ENCODE results near the gene NPLOC4. TPM values are rescaled to one million over a fixed set of nuclear protein-coding genes. Genes with fewer than 3 reads are reported as not detected.
A peak's percentile ranks its signal among the peaks of the same experiment; 100 is the strongest.
"Not testable (repeated sequence)": the region's sequence is repeated elsewhere in the genome, so short reads cannot be mapped to it uniquely, and the experiment has no call there.

The NPLOC4 gene
- total RNA-seq, 3 donors from 2014 or later, result 56.0 to 69.0 (median 57.8) TPM

DNA sequence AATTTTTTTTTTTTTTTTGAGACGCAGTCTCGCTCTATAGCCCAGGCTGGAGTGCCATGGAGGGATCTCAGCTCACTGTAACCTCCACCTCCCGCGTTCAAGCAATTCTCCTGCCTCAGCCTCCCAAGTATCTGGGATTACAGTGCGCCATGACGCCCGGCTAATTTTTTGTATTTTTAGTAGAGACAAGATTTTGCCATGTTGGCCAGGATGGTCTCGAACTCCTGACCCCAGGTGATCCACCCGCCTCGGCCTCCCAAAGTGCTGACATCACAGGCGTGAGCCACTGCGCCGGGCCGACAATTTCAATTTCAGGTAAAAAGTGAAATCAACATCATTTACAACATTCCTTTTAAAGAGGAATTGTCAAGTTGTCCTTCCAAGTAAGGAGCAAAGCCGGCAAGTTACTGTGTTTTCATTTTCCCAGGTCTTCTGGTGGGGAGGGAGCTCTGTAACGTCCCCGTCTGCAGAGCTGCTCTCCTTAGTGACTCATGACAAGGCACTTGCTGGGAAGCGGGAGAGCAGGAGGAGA is 873 bp downstream of the NPLOC4 start:
- intact Hi-C loops (cut with DNase I; ENCODE audit: low total_unique reads), result no loop called here
- Histone ChIP-seq H3K27me3 (no peaks in the 10 kb centered on the region), H3K36me3 (no peaks in the 10 kb centered on the region), H3K9me3 (no peaks in the 10 kb centered on the region), H3K27ac (peak overlapping the region; percentile 91 to 96), H3K4me3 (peak overlapping the region; percentile 92 to 95 (median 94)), H3K4me1 (peaks cover 0 to 12% of the 10 kb centered on the region in 2 donors)
- no peak for DNase-seq (ENCODE audit: low spot score in 2 of 2)
- no peak for TF ChIP-seq POLR2A (IDR thresholded peaks at IDR 0.05)
- no peak for TF ChIP-seq POLR2AphosphoS5 (IDR thresholded peaks at IDR 0.05)
- TF ChIP-seq, protein P1, sequence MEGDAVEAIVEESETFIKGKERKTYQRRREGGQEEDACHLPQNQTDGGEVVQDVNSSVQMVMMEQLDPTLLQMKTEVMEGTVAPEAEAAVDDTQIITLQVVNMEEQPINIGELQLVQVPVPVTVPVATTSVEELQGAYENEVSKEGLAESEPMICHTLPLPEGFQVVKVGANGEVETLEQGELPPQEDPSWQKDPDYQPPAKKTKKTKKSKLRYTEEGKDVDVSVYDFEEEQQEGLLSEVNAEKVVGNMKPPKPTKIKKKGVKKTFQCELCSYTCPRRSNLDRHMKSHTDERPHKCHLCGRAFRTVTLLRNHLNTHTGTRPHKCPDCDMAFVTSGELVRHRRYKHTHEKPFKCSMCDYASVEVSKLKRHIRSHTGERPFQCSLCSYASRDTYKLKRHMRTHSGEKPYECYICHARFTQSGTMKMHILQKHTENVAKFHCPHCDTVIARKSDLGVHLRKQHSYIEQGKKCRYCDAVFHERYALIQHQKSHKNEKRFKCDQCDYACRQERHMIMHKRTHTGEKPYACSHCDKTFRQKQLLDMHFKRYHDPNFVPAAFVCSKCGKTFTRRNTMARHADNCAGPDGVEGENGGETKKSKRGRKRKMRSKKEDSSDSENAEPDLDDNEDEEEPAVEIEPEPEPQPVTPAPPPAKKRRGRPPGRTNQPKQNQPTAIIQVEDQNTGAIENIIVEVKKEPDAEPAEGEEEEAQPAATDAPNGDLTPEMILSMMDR (IDR thresholded peaks at IDR 0.05), result no peak

DNA sequence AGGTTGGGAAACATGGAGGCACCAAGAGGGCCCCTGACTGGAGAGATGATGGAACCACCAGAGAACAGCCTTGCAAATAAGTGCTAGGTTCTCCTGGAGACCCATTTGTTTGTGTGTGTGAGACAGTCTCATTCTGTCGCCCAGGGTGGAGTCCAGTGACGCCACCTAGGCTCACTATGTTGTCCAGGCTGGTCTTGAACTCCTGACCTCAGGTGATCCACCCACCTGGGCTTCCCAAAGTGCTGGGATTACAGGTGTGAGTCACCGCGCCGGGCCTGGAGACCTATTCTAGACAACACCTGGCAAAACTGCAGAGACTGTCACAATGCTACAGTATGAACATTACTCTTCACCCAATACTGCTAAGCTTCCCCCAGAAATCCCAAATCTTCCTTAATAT is 1.5 kb downstream of the NPLOC4 start:
- Histone ChIP-seq H3K27me3 (no peaks in the 10 kb centered on the region), H3K9me3 (no peaks in the 10 kb centered on the region), H3K4me1 (peaks cover 0 to 12% of the 10 kb centered on the region in 2 donors), H3K27ac (no peak overlapping the region), H3K4me3 (peak overlapping the region; percentile 92 to 95 (median 94)), H3K36me3 (no peaks in the 10 kb centered on the region)
- intact Hi-C loops (cut with DNase I; ENCODE audit: low total_unique reads), result no loop called here
- TF ChIP-seq, protein P1 (IDR thresholded peaks at IDR 0.05), result no peak
- TF ChIP-seq POLR2A (IDR thresholded peaks at IDR 0.05) (no peak), POLR2AphosphoS5 (IDR thresholded peaks at IDR 0.05) (no peak)
- DNase-seq (ENCODE audit: low spot score in 2 of 2), result no peak

DNA sequence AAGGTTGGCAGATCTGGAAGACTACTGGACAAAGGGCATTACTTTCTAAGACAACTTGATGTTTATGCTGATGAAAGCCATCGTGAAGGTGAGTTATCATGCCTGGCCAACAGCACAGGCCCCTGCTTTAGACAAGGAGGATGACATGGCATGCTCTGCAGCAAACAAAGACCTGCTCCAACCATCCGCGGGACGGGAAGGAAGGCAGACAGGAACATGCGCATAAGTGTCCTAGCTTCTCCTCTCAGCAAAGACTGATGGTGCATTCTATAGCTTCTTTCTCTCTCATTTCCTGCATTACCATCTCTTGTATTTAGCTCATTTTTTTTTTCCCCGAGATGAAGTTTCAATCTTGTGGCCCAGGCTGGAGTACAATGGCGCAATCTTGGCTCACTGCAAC is 5.4 kb downstream of the NPLOC4 start:
- H3K27me3 ChIP-seq, result no peaks in the 10 kb centered on the region
- H3K27ac ChIP-seq, result no peak overlapping the region
- no peak for TF ChIP-seq POLR2AphosphoS5 (IDR thresholded peaks at IDR 0.05)
- TF ChIP-seq, protein P1 (IDR thresholded peaks at IDR 0.05), result no peak
- TF ChIP-seq POLR2A (IDR thresholded peaks at IDR 0.05), result no peak
- H3K9me3 ChIP-seq, result no peaks in the 10 kb centered on the region
- intact Hi-C loops (cut with DNase I; ENCODE audit: low total_unique reads), result no loop called here
- H3K4me1 ChIP-seq, result peaks cover 0 to 12% of the 10 kb centered on the region in 2 donors
- DNase-seq (ENCODE audit: low spot score in 2 of 2), result no peak
- no peak overlapping the region for H3K4me3 ChIP-seq
- no peaks in the 10 kb centered on the region for H3K36me3 ChIP-seq

DNA sequence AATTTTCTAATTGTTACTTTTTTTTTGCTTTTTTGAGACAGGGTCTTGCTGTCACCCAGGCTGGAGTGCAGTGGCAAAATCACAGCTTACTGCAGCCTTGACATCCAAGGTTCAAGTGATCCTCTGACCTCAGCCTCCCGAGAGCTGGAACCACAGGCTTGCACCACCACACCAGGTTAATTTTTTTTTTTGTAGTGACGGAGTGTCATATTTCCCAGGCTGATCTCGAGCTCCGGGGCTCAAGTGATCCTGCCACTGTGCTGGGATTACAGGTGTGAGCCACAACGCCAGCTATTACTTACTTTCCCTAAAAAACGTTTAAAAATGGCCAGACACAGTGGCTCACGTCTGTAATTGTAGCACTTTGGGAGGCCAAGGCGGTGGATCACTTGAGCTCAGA is 6.6 kb downstream of the NPLOC4 start:
- Histone ChIP-seq H3K4me1 (peaks cover 0 to 5% of the 10 kb centered on the region in 2 donors), H3K4me3 (no peak overlapping the region), H3K36me3 (peaks cover 4% of the 10 kb centered on the region), H3K27ac (no peak overlapping the region), H3K9me3 (no peaks in the 10 kb centered on the region), H3K27me3 (no peaks in the 10 kb centered on the region)
- DNase-seq (ENCODE audit: low spot score in 2 of 2), result no peak
- intact Hi-C loops (cut with DNase I; ENCODE audit: low total_unique reads), result no loop called here
- TF ChIP-seq, protein P1 (IDR thresholded peaks at IDR 0.05), result no peak
- TF ChIP-seq POLR2A (IDR thresholded peaks at IDR 0.05) (no peak), POLR2AphosphoS5 (IDR thresholded peaks at IDR 0.05) (no peak)

DNA sequence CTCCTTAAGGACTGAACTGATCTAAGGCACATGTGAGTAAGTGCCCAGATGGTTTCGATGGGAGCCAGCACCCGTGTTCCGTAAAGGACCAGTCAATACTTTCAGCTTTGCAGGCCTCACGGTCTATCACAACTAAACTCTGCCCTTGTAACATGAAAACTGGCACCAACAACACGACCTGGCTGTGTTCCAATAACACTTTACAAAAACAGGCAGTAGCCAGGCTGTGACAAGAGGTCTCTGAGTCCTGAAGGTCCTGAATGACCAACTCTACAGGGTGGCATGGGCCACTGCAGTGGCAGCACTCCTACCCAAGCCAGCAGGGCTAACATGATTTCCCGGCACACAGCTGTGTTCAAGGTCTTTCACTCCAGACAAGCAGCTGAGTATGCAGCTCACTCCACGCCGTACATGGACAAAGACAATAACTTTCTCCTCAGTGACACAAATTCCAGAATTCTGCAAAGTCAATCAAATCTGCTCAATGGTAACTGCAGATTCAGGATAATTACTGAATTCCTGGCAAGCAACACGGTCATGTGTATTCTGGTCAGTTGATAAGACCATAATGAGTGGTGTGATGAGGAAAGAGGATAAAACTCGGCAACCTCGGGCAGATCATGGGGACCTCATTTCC is 15.3 kb downstream of the NPLOC4 start:
- intact Hi-C loops (cut with DNase I; ENCODE audit: low total_unique reads), result loop anchor here (5.0 kb wide), 1 partner anchor 1229 kb away; no protein-coding TSS in a partner anchor
- TF ChIP-seq POLR2A (IDR thresholded peaks at IDR 0.05) (no peak), POLR2AphosphoS5 (IDR thresholded peaks at IDR 0.05) (no peak)
- TF ChIP-seq, protein P1 (IDR thresholded peaks at IDR 0.05), result no peak

DNA sequence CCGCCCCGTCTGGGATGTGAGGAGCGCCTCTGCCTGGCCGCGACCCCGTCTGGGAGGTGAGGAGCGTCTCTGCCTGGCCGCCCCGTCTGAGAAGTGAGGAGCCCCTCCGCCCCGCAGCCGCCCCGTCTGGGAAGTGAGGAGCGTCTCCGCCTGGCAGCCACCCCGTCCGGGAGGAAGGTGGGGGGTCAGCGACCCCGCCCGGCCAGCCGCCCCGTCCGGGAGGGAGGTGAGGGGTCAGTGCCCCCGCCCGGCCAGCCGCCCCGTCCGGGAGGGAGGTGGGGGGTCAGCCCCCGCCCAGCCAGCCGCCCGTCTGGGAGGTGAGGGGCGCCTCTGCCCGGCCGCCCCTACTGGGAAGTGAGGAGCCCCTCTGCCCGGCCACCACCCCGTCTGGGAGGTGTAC is 18.6 kb downstream of the NPLOC4 start:
- H3K27me3 ChIP-seq; intact Hi-C loops (cut with DNase I; ENCODE audit: low total_unique reads); H3K9me3 ChIP-seq; H3K4me3 ChIP-seq; H3K27ac ChIP-seq; H3K4me1 ChIP-seq; DNase-seq (ENCODE audit: low spot score in 2 of 2); H3K36me3 ChIP-seq: not testable (repeated sequence)

More for the DNA sequence above, 15.3 kb downstream of the NPLOC4 start:
- Histone ChIP-seq H3K9me3 (no peaks in the 10 kb centered on the region), H3K4me1 (no peaks in the 10 kb centered on the region), H3K27ac (peak overlapping the region in 1 of 2 donors; percentile 7), H3K36me3 (peaks cover 4% of the 10 kb centered on the region), H3K4me3 (no peak overlapping the region), H3K27me3 (no peaks in the 10 kb centered on the region)
- DNase-seq (ENCODE audit: low spot score in 2 of 2), result no peak
